Suprapubic skin (tissue), 4 donors: ENCODE results near the gene HLA-DRB1. TPM values are rescaled to one million over a fixed set of nuclear protein-coding genes. Genes with fewer than 3 reads are reported as not detected.

Experiments
- DNase-seq, 2 donors: peaks; one replicate each; pipeline ENCODE4 v3.0.0-alpha.2; 2019; ENCODE audit warnings: low spot score in 2 of 2
- H3K27ac ChIP-seq: fragments of 200-600 bp; sonication (generic); one replicate; pipeline ENCODE4 v1.5.1; 2019
- H3K27me3 ChIP-seq: fragments of 200-600 bp; sonication (generic); one replicate; pipeline ENCODE4 v1.5.1; 2019
- H3K36me3 ChIP-seq: fragments of 200-600 bp; sonication (generic); one replicate; pipeline ENCODE4 v1.5.1; 2019
- H3K4me1 ChIP-seq: fragments of 200-600 bp; sonication (generic); one replicate; pipeline ENCODE4 v1.5.1; 2019
- H3K4me3 ChIP-seq: fragments of 200-600 bp; sonication (generic); one replicate; pipeline ENCODE4 v1.5.1; 2019; ENCODE audit warnings: mild to moderate bottlenecking
- H3K9me3 ChIP-seq: fragments of 200-600 bp; sonication (generic); one replicate; pipeline ENCODE4 v1.5.1; 2019
- EP300 ChIP-seq: sonication (generic); formaldehyde crosslinking; IDR thresholded peaks from one replicate; pipeline ENCODE4 v1.6.1; 2017; ENCODE audit warnings: antibody characterized with exemption
- POLR2A ChIP-seq, 2 donors: fragments of 450-650 bp; IDR thresholded peaks; one replicate each; pipeline ENCODE4 v1.6.1; 2017; ENCODE audit warnings: antibody characterized with exemption in 2 of 2, mild to moderate bottlenecking in 2 of 2, moderate library complexity in 2 of 2
- POLR2AphosphoS5 ChIP-seq, 3 donors: sonication (generic); formaldehyde crosslinking; IDR thresholded peaks; one replicate each; pipeline ENCODE4 v1.6.1; 2017; ENCODE audit warnings: antibody characterized with exemption in 3 of 3
- WGBS: methylation state at CpG from one replicate; pipeline ENCODE4 v1.1.5; 2018; 5-methylcytosine and 5-hydroxymethylcytosine counted together
- total RNA-seq, 4 donors: library from RNA; depleted of rRNA; stranded (reverse); fragments of >200 nt; gene quantifications; one replicate each; pipeline ENCODE4 v1.1.0, GENCODE V29; 2016
- TF ChIP-seq, protein P1 (sequence below), 2 donors: fragments of 200-600 bp in 1 of 2; fragments of 450-650 bp in 1 of 2; sonication (generic) in 1 of 2; IDR thresholded peaks; one replicate each; pipeline ENCODE4 v1.5.1; 2016 to 2019; ENCODE audit warnings: antibody characterized with exemption in 2 of 2, mild to moderate bottlenecking in 1 of 2, moderate library complexity in 1 of 2

The HLA-DRB1 gene
- total RNA-seq, 4 donors from 2014 or later, result 28.0 to 39.3 (median 37.0) TPM

DNA sequence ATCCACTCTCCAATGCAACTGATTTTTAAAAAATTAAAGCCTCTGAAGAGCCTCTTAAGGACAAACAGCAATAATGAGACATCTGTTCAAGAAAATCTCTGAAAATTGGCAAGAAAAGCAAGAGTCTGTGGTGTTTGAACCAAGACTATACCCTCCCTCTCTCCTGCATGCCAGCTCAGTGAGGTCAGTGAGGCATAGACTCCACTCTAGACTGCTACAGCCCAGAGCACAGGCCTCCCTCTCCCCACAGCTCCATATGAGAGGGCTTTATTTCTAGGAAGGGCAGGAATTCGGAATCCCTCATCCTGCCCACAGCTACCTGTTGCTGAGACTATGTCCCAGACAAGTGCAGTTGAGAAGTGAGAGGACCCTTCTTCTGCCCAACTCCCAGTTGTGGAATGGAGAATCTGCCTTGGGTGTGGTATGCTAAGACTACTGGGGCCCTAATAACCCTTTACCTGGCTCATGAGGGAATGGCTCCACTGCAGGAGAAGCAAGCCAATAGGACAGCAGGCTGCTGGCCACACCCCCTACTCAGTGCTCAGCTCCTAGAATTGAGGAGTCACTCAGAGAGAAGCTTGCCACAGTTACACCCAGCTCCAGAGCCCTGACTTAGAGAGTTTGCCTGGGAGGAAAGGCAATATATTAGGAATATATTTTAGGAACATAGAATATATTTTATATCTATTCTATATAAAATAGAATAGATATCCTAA lies 24.9 kb upstream of the HLA-DRB1 start:
- Histone ChIP-seq H3K27me3 (no peaks in the 10 kb centered on the region), H3K9me3 (no peaks in the 10 kb centered on the region), H3K4me1 (no peaks in the 10 kb centered on the region), H3K4me3 (no peak overlapping the region), H3K36me3 (no peaks in the 10 kb centered on the region), H3K27ac (no peak overlapping the region)
- 92% methylated on average over 1 of the region's 1 CpG for WGBS
- TF ChIP-seq POLR2A (IDR thresholded peaks at IDR 0.05) (no peak), EP300 (no peak), POLR2AphosphoS5 (IDR thresholded peaks at IDR 0.05) (no peak)
- TF ChIP-seq, protein P1, sequence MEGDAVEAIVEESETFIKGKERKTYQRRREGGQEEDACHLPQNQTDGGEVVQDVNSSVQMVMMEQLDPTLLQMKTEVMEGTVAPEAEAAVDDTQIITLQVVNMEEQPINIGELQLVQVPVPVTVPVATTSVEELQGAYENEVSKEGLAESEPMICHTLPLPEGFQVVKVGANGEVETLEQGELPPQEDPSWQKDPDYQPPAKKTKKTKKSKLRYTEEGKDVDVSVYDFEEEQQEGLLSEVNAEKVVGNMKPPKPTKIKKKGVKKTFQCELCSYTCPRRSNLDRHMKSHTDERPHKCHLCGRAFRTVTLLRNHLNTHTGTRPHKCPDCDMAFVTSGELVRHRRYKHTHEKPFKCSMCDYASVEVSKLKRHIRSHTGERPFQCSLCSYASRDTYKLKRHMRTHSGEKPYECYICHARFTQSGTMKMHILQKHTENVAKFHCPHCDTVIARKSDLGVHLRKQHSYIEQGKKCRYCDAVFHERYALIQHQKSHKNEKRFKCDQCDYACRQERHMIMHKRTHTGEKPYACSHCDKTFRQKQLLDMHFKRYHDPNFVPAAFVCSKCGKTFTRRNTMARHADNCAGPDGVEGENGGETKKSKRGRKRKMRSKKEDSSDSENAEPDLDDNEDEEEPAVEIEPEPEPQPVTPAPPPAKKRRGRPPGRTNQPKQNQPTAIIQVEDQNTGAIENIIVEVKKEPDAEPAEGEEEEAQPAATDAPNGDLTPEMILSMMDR (IDR thresholded peaks at IDR 0.05), result no peak
- DNase-seq, result no peak

DNA sequence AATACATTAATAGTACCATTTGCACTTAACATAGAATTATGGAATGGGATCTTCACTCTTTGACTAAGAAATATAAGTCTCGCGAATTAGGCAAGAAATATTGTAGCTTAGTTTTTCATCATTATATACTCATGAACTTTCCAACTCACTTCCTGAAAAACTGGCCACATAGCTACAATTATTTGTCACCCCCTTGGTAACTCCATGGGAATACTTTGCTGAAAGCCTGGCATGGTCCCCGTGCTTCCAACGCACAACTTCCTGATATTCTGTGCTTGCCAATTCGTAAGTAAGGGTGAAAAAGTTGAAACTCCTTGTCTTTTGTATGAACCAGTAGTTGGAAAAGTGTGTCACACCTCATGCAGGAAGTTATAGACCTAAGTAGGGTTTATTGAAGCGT lies 23.8 kb upstream of the HLA-DRB1 start:
- TF ChIP-seq POLR2A (IDR thresholded peaks at IDR 0.05), result no peak
- no peak for TF ChIP-seq EP300
- no peak for TF ChIP-seq POLR2AphosphoS5 (IDR thresholded peaks at IDR 0.05)
- TF ChIP-seq, protein P1 (IDR thresholded peaks at IDR 0.05), result no peak
- no peaks in the 10 kb centered on the region for H3K36me3 ChIP-seq
- H3K4me1 ChIP-seq, result no peaks in the 10 kb centered on the region
- DNase-seq, result no peak
- H3K27ac ChIP-seq, result no peak overlapping the region
- WGBS, result 63% methylated on average over 6 of the region's 6 CpGs
- H3K4me3 ChIP-seq, result no peak overlapping the region
- H3K9me3 ChIP-seq, result no peaks in the 10 kb centered on the region
- H3K27me3 ChIP-seq, result no peaks in the 10 kb centered on the region

DNA sequence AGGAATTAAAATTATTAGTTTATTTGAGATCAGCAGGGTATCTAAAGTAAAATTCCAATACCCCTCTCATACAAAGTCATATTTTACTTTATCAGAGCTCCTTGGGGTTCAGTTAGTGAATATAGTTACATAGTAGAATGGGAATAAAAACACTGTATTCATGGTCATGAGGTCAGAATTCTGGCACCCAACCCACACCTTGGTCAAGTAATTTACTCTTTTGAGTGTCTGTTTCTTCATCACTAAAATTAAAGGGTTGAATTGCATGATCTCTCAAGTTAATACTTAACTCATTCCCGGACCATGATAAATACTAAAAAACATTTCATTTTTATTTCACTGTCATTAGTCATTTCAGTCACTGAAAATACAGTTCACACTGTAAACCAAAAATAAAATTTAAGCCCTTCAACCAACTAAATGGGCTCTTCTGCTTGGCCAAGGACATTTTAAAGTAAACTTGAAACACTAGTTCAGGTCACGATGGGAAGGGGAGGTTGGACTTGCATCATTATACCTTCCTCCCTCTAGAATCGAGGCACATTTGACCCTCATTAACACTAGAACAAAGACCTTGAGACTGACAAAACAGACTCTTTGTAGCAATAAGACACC lies 21.1 kb upstream of the HLA-DRB1 start:
- Histone ChIP-seq H3K4me1 (no peaks in the 10 kb centered on the region), H3K9me3 (no peaks in the 10 kb centered on the region), H3K4me3 (no peak overlapping the region), H3K27ac (no peak overlapping the region), H3K27me3 (no peaks in the 10 kb centered on the region), H3K36me3 (no peaks in the 10 kb centered on the region)
- no peak for DNase-seq
- no peak for TF ChIP-seq POLR2AphosphoS5 (IDR thresholded peaks at IDR 0.05)
- TF ChIP-seq, protein P1 (IDR thresholded peaks at IDR 0.05), result no peak
- no peak for TF ChIP-seq POLR2A (IDR thresholded peaks at IDR 0.05)
- 59% methylated on average over 3 of the region's 3 CpGs for WGBS

DNA sequence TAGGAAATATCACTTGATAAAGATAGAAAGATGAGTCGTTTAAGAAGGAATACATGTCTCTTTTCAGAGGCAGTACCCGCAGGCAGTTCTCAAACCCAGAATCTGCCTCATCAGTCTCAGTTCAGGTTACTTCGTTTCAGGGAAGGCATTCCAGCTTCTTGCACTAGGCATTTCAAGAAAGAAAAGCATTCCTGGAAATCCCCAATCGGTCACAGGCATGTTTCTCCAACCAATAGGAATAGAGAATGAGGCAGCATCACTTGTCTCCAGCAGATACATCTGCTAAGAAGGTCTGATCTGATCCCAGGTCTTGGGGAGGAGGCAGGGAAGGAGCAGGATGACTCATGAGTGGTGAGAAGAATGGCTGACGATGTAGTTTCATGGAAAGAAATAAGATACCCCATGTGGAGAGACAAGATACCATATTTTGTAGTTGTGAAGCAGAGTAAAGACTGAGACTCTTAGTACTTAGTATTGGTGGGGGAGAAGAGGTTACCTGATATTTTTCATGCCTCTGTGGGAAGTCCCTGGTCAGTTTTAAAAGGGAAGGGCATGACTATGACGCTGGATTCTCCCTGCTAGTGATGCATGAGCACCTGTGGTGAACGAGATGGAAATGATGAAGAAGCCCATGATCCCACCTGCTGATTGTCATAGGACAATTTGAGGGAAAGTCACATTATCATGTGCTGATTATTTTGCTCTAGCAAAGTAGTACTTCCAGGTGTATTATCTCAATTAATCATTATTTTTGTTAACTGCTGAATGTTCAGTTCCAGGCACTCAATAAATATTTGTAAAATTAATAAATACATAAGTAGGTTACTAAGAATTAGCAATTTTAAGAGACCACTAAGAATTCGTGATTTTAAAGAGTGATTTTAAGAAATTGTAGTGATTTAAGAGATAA lies 20.3 kb upstream of the HLA-DRB1 start:
- Histone ChIP-seq H3K27ac (peak overlapping the region; percentile 39), H3K4me3 (no peak overlapping the region), H3K4me1 (no peaks in the 10 kb centered on the region), H3K9me3 (no peaks in the 10 kb centered on the region), H3K27me3 (no peaks in the 10 kb centered on the region), H3K36me3 (no peaks in the 10 kb centered on the region)
- TF ChIP-seq POLR2AphosphoS5 (IDR thresholded peaks at IDR 0.05), result no peak
- TF ChIP-seq, protein P1 (IDR thresholded peaks at IDR 0.05), result no peak
- no peak for TF ChIP-seq EP300
- TF ChIP-seq POLR2A (IDR thresholded peaks at IDR 0.05), result no peak
- 18% methylated on average over 8 of the region's 8 CpGs for WGBS
- DNase-seq, result no peak

DNA sequence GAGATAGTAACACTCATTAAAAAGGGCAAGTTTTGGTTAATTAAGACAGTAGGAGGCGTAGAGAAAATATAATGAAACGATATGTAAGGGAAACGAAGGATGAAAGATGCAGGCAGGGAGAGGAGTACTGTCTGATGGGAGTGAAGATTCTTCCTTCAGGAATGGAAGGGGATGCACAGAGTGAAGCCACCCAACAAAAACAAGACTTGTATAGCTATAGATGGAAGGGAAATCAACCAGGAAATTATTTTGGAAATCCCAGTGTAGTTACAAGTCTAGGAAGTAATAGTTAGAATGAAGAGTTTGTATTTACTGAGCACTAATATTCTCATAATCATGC lies 19.7 kb upstream of the HLA-DRB1 start:
- no peaks in the 10 kb centered on the region for H3K36me3 ChIP-seq
- no peaks in the 10 kb centered on the region for H3K4me1 ChIP-seq
- no peak overlapping the region for H3K4me3 ChIP-seq
- no peak for TF ChIP-seq POLR2A (IDR thresholded peaks at IDR 0.05)
- no peak for TF ChIP-seq EP300
- TF ChIP-seq, protein P1 (IDR thresholded peaks at IDR 0.05), result no peak
- no peak for TF ChIP-seq POLR2AphosphoS5 (IDR thresholded peaks at IDR 0.05)
- peak overlapping the region; percentile 39 for H3K27ac ChIP-seq
- 46% methylated on average over 3 of the region's 3 CpGs for WGBS
- DNase-seq, result no peak
- H3K9me3 ChIP-seq, result no peaks in the 10 kb centered on the region
- no peaks in the 10 kb centered on the region for H3K27me3 ChIP-seq
